Activated T-cell treated with anti-CD3 and anti-CD28 coated beads, Interleukin-2, amount 50 U/mL, for 4 hours (primary cell): ENCODE measurements around the gene EIF2D. TPM values are rescaled to one million over a fixed set of nuclear protein-coding genes. Genes with fewer than 3 reads are reported as not detected.
"Not testable (repeated sequence)": the region's sequence is repeated elsewhere in the genome, so short reads cannot be mapped to it uniquely, and the experiment has no call there.

ENCODE experiments used
- ATAC-seq, 2 donors: fragments of 200-7000 bp; cut with Tn5 transposase; one replicate each; pipeline ENCODE4 v1.10.0; 2021
- DNase-seq: peaks from one replicate; pipeline ENCODE4 v3.0.0-alpha.2; 2020
- H3K27me3 Mint-ChIP-seq: one replicate; pipeline ENCODE4 v1.8.0; 2021; ENCODE audit warnings: low read depth, mixed read lengths
- H3K36me3 Mint-ChIP-seq: one replicate; pipeline ENCODE4 v1.8.0; 2022; ENCODE audit warnings: mixed read lengths; ENCODE audit not compliant: insufficient read depth
- H3K4me1 Mint-ChIP-seq: one replicate; pipeline ENCODE4 v1.8.0; 2021; ENCODE audit warnings: low read depth, mixed read lengths
- H3K4me3 Mint-ChIP-seq: one replicate; pipeline ENCODE4 v1.8.0; 2021; ENCODE audit warnings: mild to moderate bottlenecking, moderate library complexity, mixed read lengths
- H3K9me3 Mint-ChIP-seq: one replicate; pipeline ENCODE4 v1.8.0; 2021; ENCODE audit warnings: mixed read lengths
- total RNA-seq, 3 donors: library from RNA; stranded (reverse); gene quantifications; one replicate each; pipeline ENCODE4 v1.2.1, GENCODE V29; 2021

Gene EIF2D
- total RNA-seq, 3 donors from 2014 or later, result 40.8 to 49.0 (median 41.4) TPM

GRCh38 chr1:206649261-206649921 lies 37.1 kb upstream of the EIF2D start:
- Mint-ChIP-seq H3K36me3 (peaks cover 4% of the 10 kb centered on the region), H3K9me3 (no peaks in the 10 kb centered on the region), H3K4me3 (no peak overlapping the region), H3K4me1 (no peaks in the 10 kb centered on the region), H3K27me3 (no peaks in the 10 kb centered on the region)
- no peak for DNase-seq
- no peak for ATAC-seq

- no peaks in the 10 kb centered on the region for H3K4me1 Mint-ChIP-seq
- H3K4me3 Mint-ChIP-seq, result no peak overlapping the region
Measured at GRCh38 chr1:206647224-206647623, 35.0 kb upstream of the EIF2D start.

GRCh38 chr1:206646504-206646903 lies 34.2 kb upstream of the EIF2D start:
- Mint-ChIP-seq H3K36me3 (peaks cover 4% of the 10 kb centered on the region), H3K4me3 (no peak overlapping the region), H3K9me3 (no peaks in the 10 kb centered on the region), H3K4me1 (no peaks in the 10 kb centered on the region), H3K27me3 (no peaks in the 10 kb centered on the region)
- DNase-seq (no peak), ATAC-seq (no peak)

More at GRCh38 chr1:206647224-206647623, 35.0 kb upstream of the EIF2D start:
- ATAC-seq, result no peak
- H3K9me3 Mint-ChIP-seq, result no peaks in the 10 kb centered on the region
- H3K36me3 Mint-ChIP-seq, result peaks cover 4% of the 10 kb centered on the region
- no peaks in the 10 kb centered on the region for H3K27me3 Mint-ChIP-seq
- no peak for DNase-seq

- no peaks in the 10 kb centered on the region for H3K4me1 Mint-ChIP-seq
- H3K9me3 Mint-ChIP-seq, result no peaks in the 10 kb centered on the region
Measured at GRCh38 chr1:206643118-206643698, 30.9 kb upstream of the EIF2D start.

GRCh38 chr1:206642074-206642473 lies 29.8 kb upstream of the EIF2D start:
- ATAC-seq, DNase-seq, H3K36me3 Mint-ChIP-seq, H3K4me1 Mint-ChIP-seq, H3K27me3 Mint-ChIP-seq, H3K4me3 Mint-ChIP-seq, H3K9me3 Mint-ChIP-seq: not testable (repeated sequence)

More at GRCh38 chr1:206643118-206643698, 30.9 kb upstream of the EIF2D start:
- DNase-seq, result no peak
- no peak overlapping the region for H3K4me3 Mint-ChIP-seq
- ATAC-seq, result no peak
- peaks cover 4% of the 10 kb centered on the region for H3K36me3 Mint-ChIP-seq
- H3K27me3 Mint-ChIP-seq, result no peaks in the 10 kb centered on the region

GRCh38 chr1:206637605-206638004 lies 25.3 kb upstream of the EIF2D start:
- Mint-ChIP-seq H3K4me1 (peaks cover 18% of the 10 kb centered on the region), H3K36me3 (no peaks in the 10 kb centered on the region), H3K4me3 (no peak overlapping the region), H3K27me3 (peaks cover 2% of the 10 kb centered on the region), H3K9me3 (no peaks in the 10 kb centered on the region)
- DNase-seq (no peak), ATAC-seq (no peak)

GRCh38 chr1:206636671-206637070 lies 24.4 kb upstream of the EIF2D start:
- H3K4me1 Mint-ChIP-seq, result peaks cover 18% of the 10 kb centered on the region
- ATAC-seq, result no peak
- no peak for DNase-seq
- no peaks in the 10 kb centered on the region for H3K36me3 Mint-ChIP-seq
- H3K9me3 Mint-ChIP-seq, result no peaks in the 10 kb centered on the region
- peak overlapping the region; percentile 80 for H3K4me3 Mint-ChIP-seq
- peaks cover 6% of the 10 kb centered on the region for H3K27me3 Mint-ChIP-seq

GRCh38 chr1:206635978-206636345 lies 23.7 kb upstream of the EIF2D start:
- Mint-ChIP-seq H3K9me3 (no peaks in the 10 kb centered on the region), H3K36me3 (no peaks in the 10 kb centered on the region), H3K4me3 (peak overlapping the region; percentile 80), H3K27me3 (peaks cover 9% of the 10 kb centered on the region), H3K4me1 (peaks cover 18% of the 10 kb centered on the region)
- ATAC-seq, result peak; percentile 2 to 11
- DNase-seq, result no peak

- peaks cover 18% of the 10 kb centered on the region for H3K4me1 Mint-ChIP-seq
- no peaks in the 10 kb centered on the region for H3K36me3 Mint-ChIP-seq
- ATAC-seq, result peak; percentile 96
- H3K9me3 Mint-ChIP-seq, result no peaks in the 10 kb centered on the region
- H3K4me3 Mint-ChIP-seq, result peak within 1 kb of the TSS; percentile 80
- peaks cover 9% of the 10 kb centered on the region for H3K27me3 Mint-ChIP-seq
- peak; percentile 91 for DNase-seq
Measured at GRCh38 chr1:206635080-206635977, 23.1 kb upstream of the EIF2D start, which contains the start of gene DYRK3. DYRK3 (plus strand) TSS chr1:206635536; CDS start chr1:206635704, 168 bp downstream.

GRCh38 chr1:206634365-206635079 lies 22.3 kb upstream of the EIF2D start:
- Mint-ChIP-seq H3K4me3 (peak overlapping the region; percentile 80), H3K9me3 (no peaks in the 10 kb centered on the region), H3K36me3 (no peaks in the 10 kb centered on the region), H3K27me3 (peaks cover 9% of the 10 kb centered on the region), H3K4me1 (peaks cover 18% of the 10 kb centered on the region)
- no peak for ATAC-seq
- peak; percentile 71 for DNase-seq

GRCh38 chr1:206633708-206634121 lies 21.4 kb upstream of the EIF2D start:
- no peak for DNase-seq
- no peak overlapping the region for H3K4me3 Mint-ChIP-seq
- peaks cover 18% of the 10 kb centered on the region for H3K4me1 Mint-ChIP-seq
- H3K36me3 Mint-ChIP-seq, result no peaks in the 10 kb centered on the region
- H3K9me3 Mint-ChIP-seq, result no peaks in the 10 kb centered on the region
- H3K27me3 Mint-ChIP-seq, result peaks cover 9% of the 10 kb centered on the region
- ATAC-seq, result no peak

GRCh38 chr1:206631085-206631509 lies 18.8 kb upstream of the EIF2D start:
- no peaks in the 10 kb centered on the region for H3K36me3 Mint-ChIP-seq
- DNase-seq (peak; percentile 7), ATAC-seq (no peak)
- H3K9me3 Mint-ChIP-seq, result no peaks in the 10 kb centered on the region
- peaks cover 9% of the 10 kb centered on the region for H3K27me3 Mint-ChIP-seq
- no peak overlapping the region for H3K4me3 Mint-ChIP-seq
- H3K4me1 Mint-ChIP-seq, result peaks cover 13% of the 10 kb centered on the region

GRCh38 chr1:206628916-206629315 lies 16.7 kb upstream of the EIF2D start:
- Mint-ChIP-seq H3K27me3 (peaks cover 9% of the 10 kb centered on the region), H3K9me3 (no peaks in the 10 kb centered on the region), H3K36me3 (no peaks in the 10 kb centered on the region), H3K4me1 (peaks cover 3% of the 10 kb centered on the region), H3K4me3 (no peak overlapping the region)
- ATAC-seq (no peak), DNase-seq (no peak)

GRCh38 chr1:206626396-206626795 lies 14.1 kb upstream of the EIF2D start:
- not testable (repeated sequence) for H3K9me3 Mint-ChIP-seq, ATAC-seq

More at GRCh38 chr1:206626396-206626795, 14.1 kb upstream of the EIF2D start:
- H3K4me3 Mint-ChIP-seq, H3K4me1 Mint-ChIP-seq, H3K36me3 Mint-ChIP-seq, H3K27me3 Mint-ChIP-seq, DNase-seq: not testable (repeated sequence)
